ELF-1 (cell line): ENCODE measurements around the gene ZFC3H1.
A peak's percentile ranks its signal among the peaks of the same experiment; 100 is the strongest.

ENCODE experiments used
- DNase-seq: peaks from one replicate; pipeline ENCODE4 v3.0.0-alpha.2; 2016; ENCODE audit warnings: low read depth, low spot score

The ZFC3H1 gene

GRCh38 chr12:71684081-71684480, 20.4 kb upstream of the ZFC3H1 start:
- no peak for DNase-seq

- DNase-seq, result no peak
These were observed 20.0 kb upstream of the ZFC3H1 start for GRCh38 chr12:71683633-71684032.

GRCh38 chr12:71682466-71682865, 18.8 kb upstream of the ZFC3H1 start:
- DNase-seq, result no peak

GRCh38 chr12:71671816-71672215, 8.2 kb upstream of the ZFC3H1 start:
- no peak for DNase-seq

- no peak for DNase-seq
These were observed 7.7 kb upstream of the ZFC3H1 start for GRCh38 chr12:71671311-71671710.

GRCh38 chr12:71666259-71666658, 2.6 kb upstream of the ZFC3H1 start:
- no peak for DNase-seq

- no peak for DNase-seq
These were observed 1.4 kb upstream of the ZFC3H1 start for GRCh38 chr12:71665090-71665463.

GRCh38 chr12:71664411-71665089, 902 bp upstream of the ZFC3H1 start:
- no peak for DNase-seq

- peak; percentile 83 for DNase-seq
These were observed 643 bp downstream of the ZFC3H1 start for GRCh38 chr12:71662849-71663560.

- no peak for DNase-seq
These were observed 1.6 kb downstream of the ZFC3H1 start for GRCh38 chr12:71661977-71662530.

- no peak for DNase-seq
These were observed 6.9 kb downstream of the ZFC3H1 start for GRCh38 chr12:71656740-71657139.

GRCh38 chr12:71655907-71656306, 7.7 kb downstream of the ZFC3H1 start:
- no peak for DNase-seq

GRCh38 chr12:71655495-71655894, 8.2 kb downstream of the ZFC3H1 start:
- no peak for DNase-seq

- DNase-seq, result no peak
These were observed 9.4 kb downstream of the ZFC3H1 start for GRCh38 chr12:71654200-71654599.

- DNase-seq, result no peak
These were observed 10.5 kb downstream of the ZFC3H1 start for GRCh38 chr12:71653137-71653536.

GRCh38 chr12:71652656-71653055, 11.0 kb downstream of the ZFC3H1 start:
- DNase-seq, result no peak

GRCh38 chr12:71649401-71649800, 14.2 kb downstream of the ZFC3H1 start:
- no peak for DNase-seq

GRCh38 chr12:71648537-71648936, 15.1 kb downstream of the ZFC3H1 start:
- no peak for DNase-seq

GRCh38 chr12:71646512-71646911, 17.1 kb downstream of the ZFC3H1 start:
- DNase-seq, result no peak

- no peak for DNase-seq
These were observed 18.4 kb downstream of the ZFC3H1 start for GRCh38 chr12:71645268-71645667.

- no peak for DNase-seq
These were observed 21.4 kb downstream of the ZFC3H1 start for GRCh38 chr12:71642264-71642663.

GRCh38 chr12:71641390-71641789, 22.3 kb downstream of the ZFC3H1 start:
- no peak for DNase-seq

- DNase-seq, result peak; percentile 33
These were observed 23.3 kb downstream of the ZFC3H1 start for GRCh38 chr12:71640316-71640715.
